Left forelimb (tissue), 1 donor: Measurements from ENCODE around the gene DUSP15.

Source experiments
- DNase-seq: peaks from one replicate; pipeline ENCODE4 v3.0.0-alpha.2; 2018; ENCODE audit warnings: low spot score

DUSP15 gene

DNA sequence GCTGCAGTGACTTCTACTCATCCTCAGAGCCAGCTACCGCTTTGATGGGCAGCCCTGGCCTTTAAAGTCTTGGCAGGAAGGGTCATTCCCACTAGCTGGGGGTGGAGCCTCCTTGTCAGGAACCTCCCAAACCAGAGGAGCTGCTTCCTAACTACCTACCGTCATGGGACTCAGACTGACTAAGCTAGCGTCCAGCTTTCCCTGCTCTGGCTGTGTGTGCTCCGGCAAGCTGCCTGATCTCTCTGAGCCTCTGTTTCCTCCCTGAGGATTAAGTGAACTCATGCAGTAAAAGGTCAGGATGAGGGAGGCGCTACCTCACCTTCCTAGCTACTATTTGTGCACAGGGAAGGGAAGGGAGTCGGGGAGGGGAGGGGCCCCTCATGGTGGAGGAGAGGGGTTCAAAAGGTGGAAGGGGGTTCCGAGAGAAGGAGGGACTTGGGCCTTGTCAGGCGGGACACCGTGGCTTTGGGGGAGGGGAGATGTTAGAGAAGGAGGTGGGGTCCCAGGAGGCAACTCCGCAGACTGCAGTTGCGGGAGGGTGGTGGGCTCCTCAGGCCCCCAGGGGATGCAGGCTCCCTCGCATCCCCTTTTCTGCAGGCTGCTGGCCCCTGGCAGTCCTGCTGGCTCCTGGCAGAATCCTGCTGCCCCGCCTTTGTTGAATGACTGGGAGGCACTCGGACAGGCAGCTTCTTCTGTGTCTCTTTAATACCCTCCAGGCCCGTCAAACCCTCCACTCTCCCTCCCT is 9.8 kb downstream of the DUSP15 start:
- DNase-seq: no peak

- no peak for DNase-seq
These were observed 10.3 kb downstream of the DUSP15 start for GRCh38 chr20:31859998-31860380.

DNA sequence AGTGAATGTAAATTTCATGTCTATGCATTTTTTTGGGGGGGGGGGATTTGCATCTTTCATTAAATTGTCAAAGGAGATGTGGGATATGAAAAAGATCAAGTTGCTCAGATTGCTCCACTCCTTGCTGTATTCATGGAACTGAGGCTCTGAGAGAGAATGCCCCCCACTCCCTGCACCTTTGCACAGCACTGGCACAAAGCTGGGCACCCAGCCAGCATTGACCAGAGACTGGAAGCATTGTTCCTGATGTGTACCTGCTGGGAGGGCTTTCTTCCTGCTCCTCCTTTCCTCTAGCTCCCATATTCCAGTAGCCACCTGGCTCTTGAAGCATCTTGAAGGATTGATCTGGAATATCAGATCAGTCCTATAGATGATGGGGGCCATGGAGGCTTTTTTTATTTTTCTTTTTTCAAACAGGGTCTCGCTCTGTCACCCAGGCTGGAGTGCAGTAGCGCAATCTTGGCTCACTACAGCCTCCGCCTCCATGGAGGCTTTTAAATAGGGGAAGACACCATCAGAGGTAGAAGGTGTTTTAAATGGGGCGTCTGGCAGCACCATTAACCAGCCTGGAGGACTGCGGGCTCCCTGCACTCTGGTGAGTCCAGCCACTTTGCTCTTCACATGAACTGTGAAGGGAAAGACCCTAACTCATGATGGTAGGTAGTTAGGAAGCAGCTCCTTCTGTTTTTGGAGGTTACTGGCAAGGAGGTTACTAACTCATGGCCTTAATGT is 10.9 kb downstream of the DUSP15 start:
- no peak for DNase-seq

GRCh38 chr20:31858760-31859083 is 11.6 kb downstream of the DUSP15 start:
- DNase-seq: no peak

- no peak for DNase-seq
These were observed 12.2 kb downstream of the DUSP15 start for GRCh38 chr20:31857861-31858759.

- DNase-seq: no peak
These were observed 13.8 kb downstream of the DUSP15 start for GRCh38 chr20:31856516-31856915.

DNA sequence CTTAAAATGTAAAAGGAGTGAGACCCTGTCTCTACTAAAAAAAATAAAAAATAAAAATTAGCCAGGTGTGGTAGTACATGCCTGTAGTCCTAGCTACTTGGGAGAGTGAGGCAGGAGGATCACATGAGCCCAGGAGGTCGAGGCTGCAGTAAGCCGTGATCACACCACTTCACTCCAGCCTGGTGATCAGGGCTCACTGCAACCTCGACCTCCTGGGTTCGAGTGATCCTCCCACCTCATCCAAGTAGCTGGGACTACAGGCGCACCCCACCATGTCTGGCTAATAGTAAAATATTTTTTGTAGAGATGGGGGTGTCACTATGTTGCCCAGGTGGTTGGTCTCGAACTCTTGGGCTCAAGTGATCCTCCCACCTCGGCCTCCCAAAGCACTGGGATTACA is 16.8 kb downstream of the DUSP15 start:
- DNase-seq: no peak

GRCh38 chr20:31851240-31851955 is 18.9 kb downstream of the DUSP15 start:
- no peak for DNase-seq

DNA sequence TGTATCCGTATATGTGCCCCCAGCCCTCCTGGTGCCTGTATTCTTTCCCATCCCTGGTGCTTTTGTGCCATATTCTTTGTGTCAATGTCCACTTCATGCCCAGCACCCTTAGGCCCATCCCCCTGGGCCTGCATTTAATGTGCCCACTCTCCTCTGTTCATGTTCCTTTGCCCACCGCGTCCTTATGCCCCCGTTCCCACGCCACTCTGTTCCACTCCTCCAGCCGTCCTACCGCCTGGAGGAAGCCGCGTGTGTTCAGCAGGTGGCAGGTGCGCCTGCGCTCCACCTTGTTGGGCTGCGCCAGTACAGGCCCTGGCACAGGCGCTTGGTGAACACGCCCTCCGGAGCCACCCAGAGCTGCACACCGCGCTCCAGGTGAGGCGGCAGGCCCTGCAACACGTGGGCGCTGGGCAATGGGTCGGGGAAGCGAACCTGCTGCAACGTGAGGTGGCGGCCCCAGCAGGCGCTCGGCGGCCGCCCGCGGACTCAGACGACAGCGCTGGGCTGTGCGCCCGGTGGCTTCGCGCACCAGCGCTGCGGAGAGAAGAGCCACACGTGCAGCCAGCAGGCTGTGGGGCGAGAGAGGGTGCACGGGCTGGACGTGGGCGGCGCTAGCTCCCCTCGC is 20.9 kb downstream of the DUSP15 start:
- no peak for DNase-seq

GRCh38 chr20:31848088-31848999 is 22.0 kb downstream of the DUSP15 start:
- DNase-seq: no peak

DNA sequence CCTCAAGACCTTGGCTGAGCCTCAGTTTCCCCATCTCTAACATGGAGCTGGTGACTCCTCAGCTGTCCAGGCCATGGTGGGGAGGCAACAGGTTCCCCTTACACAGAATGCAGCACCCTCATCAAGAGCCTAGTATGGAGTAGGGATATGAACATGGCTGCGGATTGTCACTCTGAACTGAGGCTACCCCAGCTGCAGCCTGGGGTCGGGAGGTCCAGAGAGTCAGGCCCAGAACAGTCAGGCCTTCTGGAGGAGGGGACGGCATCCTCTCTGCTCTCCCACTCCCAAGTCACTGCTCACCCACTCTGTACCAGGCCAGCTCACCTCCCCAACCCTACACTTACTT is 23.6 kb downstream of the DUSP15 start:
- no peak for DNase-seq

- DNase-seq: no peak
These were observed 24.9 kb downstream of the DUSP15 start, which contains the start of gene FOXS1 for GRCh38 chr20:31845300-31845863. FOXS1 (minus strand) TSS chr20:31845604; CDS start chr20:31845542, 62 bp downstream.

- no peak for DNase-seq
These were observed 25.5 kb downstream of the DUSP15 start for GRCh38 chr20:31844737-31845299.

DNA sequence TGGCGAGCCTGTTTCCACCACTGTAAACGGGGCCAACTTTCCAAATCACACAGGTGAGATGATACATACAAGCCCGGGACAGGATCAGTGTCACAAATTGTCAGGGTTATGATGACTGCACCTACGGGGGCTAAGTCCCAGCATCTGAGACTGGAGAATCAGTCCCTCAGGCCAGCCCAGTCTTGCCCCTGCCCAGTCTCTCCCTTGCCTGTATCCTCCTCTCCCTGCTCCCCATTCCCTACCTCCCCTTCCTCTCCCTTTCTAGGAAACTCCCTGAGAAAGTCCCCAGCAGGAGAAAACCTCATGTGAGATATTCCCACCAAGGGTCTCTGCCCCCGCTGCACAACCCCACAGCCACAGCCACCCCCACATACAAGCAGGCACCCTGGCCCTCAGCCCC is 26.4 kb downstream of the DUSP15 start:
- no peak for DNase-seq

DNA sequence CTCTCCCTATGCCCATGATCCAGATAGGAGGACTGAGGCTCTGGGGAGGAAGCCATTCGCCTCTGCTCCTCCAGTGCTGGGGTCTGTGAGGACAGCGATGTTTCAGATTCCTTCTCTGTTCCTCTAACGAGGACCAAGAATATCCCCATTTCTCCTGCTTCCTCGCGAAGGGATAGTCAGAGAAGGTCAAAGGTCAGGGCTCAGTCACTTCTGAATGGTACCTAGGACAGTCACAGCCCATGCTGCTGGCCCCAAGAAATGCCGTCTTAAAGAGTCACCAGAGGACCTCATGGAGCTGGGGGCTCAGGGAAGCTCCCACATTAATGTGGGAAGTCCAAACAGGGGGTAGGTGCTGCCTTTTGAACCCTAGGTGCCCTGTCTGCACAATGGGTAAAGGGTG is 27.0 kb downstream of the DUSP15 start:
- DNase-seq: no peak

DNA sequence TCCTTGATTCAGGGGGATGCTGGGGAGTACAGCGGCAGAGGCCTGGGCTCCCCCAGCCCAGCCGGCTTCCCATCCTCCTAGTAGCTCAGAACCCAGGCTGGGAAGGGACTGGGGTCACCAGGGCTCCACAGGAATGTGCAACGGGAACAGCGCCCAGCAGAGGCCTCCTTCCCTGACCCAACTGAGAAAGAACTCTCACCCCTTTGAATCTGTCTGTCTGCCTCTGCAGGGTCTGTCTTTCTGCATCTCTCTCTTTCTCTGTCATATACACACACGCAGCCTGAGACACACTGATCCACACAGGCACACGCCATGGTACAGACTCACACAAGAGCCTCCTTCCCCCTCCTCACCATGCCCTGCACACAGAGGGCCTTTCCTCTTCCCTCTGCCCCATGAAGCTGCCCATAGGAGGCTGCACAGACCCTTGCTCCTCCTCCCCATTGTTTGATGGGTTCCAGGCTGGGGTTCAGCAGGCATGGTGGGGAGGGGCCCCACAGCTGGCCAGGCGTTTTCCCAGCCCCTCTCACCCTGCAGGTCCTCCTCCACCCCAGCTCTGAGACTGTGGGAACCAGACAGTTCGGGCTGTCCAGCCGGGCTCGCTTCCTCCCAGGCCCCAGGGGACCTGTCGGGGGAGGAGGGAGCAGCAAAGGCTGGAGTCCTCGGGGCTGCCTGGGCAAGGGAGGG is 27.7 kb downstream of the DUSP15 start:
- DNase-seq: no peak

GRCh38 chr20:31841928-31842327 is 28.4 kb downstream of the DUSP15 start:
- no peak for DNase-seq

DNA sequence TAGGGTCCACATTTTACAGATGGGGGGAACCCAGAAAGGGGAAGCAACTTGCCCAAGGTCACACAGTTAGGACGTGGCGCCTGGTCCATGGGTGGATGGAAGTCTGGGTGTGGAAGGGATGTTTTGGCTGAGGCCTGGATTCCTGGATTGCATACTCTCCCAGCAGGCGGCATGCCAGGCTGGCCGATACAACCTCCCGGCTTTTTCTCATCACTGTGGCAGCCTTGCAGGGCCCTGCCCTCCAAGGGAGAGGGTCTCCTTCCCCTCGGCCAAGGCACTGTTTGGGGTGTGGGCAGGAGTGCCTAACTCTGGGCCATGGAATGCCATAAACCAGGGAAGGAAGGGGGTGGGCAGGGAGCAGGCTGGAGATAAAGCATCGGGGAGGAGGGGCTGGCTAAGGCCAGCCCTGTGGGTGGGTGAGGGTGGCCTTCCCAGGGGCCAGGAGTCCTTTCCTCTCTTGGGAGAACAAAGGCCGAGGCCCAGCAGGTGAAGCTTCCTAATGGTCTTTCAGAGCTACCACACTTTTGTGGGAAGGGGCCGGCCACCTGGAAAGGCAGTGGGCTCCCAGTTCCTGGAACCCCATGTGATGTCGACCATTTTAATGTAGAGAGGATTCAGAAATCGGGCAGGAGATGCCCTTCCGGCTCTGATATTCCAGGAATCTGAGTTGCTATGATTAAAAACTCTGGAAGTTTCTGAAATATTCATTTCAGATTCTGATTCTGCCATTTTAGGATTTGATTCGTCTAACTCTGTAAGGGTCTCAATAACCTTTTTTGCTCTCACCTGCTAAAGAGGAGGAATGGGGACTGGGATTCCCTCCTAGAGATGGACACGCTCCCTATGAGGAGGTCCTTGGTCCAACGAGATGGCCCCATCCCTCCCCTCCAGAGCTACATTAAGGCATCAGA is 29.2 kb downstream of the DUSP15 start:
- no peak for DNase-seq
